H1 (cell line): Measurements from ENCODE around the gene SYT13. TPM values are rescaled to one million over a fixed set of nuclear protein-coding genes. Genes with fewer than 3 reads are reported as not detected.

Experiments
- CTCF ChIA-PET: fragments of 300-600 bp; sonication (Branson Sonifier 250); formaldehyde crosslinking; loops from one replicate; lab custom pipeline; 2021; ENCODE audit not compliant: partially characterized antibody; lab: Charles Lee
- POLR2A ChIA-PET: fragments of 300-600 bp; sonication (Branson Sonifier 250); formaldehyde crosslinking; loops from one replicate; lab custom pipeline; 2021; ENCODE audit warnings: inconsistent platforms; ENCODE audit not compliant: partially characterized antibody; lab: Charles Lee
- DNase-seq, 2 experiments: peaks; one replicate each; pipeline versions ENCODE4 v3.0.0 to v3.0.0-alpha.2; 2010 to 2022; ENCODE audit warnings: low spot score in 2 of 2, low read depth in 1 of 2, mixed read lengths in 1 of 2
- FAIRE-seq: peaks from 2 replicates; lab custom pipeline; 2011; peaks lifted over from hg19 to GRCh38; lab: Jason Lieb, UNC
- H2AFZ ChIP-seq: 2 replicates; pipeline ENCODE4 v1.8.1; 2012; ENCODE audit warnings: low read length, inconsistent platforms
- H2AK5ac ChIP-seq: 2 replicates; pipeline ENCODE4 v1.6.1; 2013; ENCODE audit warnings: low read depth, low read length
- H2BK120ac ChIP-seq: replicated peaks from 2 replicates; pipeline ENCODE3; 2013; ENCODE audit warnings: low read depth, low read length, inconsistent platforms
- H2BK12ac ChIP-seq: 2 replicates; pipeline ENCODE4 v1.6.1; 2013; ENCODE audit warnings: low read depth, low read length
- H2BK15ac ChIP-seq: 2 replicates; pipeline ENCODE4 v1.6.1; 2013; ENCODE audit warnings: low read length
- H2BK20ac ChIP-seq: 2 replicates; pipeline ENCODE4 v1.6.1; 2013; ENCODE audit warnings: low read length
- H2BK5ac ChIP-seq: 2 replicates; pipeline ENCODE4 v1.6.1; 2013; ENCODE audit warnings: low read depth, low read length
- H3K14ac ChIP-seq: 2 replicates; pipeline ENCODE4 v1.6.1; 2013; ENCODE audit warnings: inconsistent platforms; ENCODE audit not compliant: insufficient read length
- H3K18ac ChIP-seq: 2 replicates; pipeline ENCODE4 v1.6.1; 2013; ENCODE audit warnings: low read length; ENCODE audit errors: extremely low read depth
- H3K23ac ChIP-seq: 2 replicates; pipeline ENCODE4 v1.6.1; 2013; ENCODE audit warnings: inconsistent platforms; ENCODE audit not compliant: insufficient read length
- H3K23me2 ChIP-seq: 2 replicates; pipeline ENCODE4 v1.6.1; 2013; ENCODE audit warnings: low read depth, low read length
- H3K27ac ChIP-seq: 2 replicates; pipeline ENCODE4 v1.6.1; 2011; ENCODE audit warnings: low read depth, low read length, inconsistent platforms
- H3K27me3 ChIP-seq, 4 experiments: replicated peaks in 1 of 4; 1 replicate in 1 of 4; 2 replicates in 3 of 4; pipeline versions ENCODE4 v1.6.1 to v1.8.1; 2011 to 2013; ENCODE audit warnings: low read length in 3 of 4, mild to moderate bottlenecking in 3 of 4, inconsistent platforms in 2 of 4, mixed read lengths in 2 of 4, moderate library complexity in 1 of 4; ENCODE audit not compliant: control insufficient read depth in 3 of 4, insufficient read depth in 3 of 4; ENCODE audit errors: extremely low read depth in 1 of 4
- H3K36me3 ChIP-seq, 4 experiments: 2 replicates each; pipeline versions ENCODE4 v1.6.1 to v1.8.1; 2011 to 2013; ENCODE audit warnings: mild to moderate bottlenecking in 4 of 4, low read length in 3 of 4, moderate library complexity in 2 of 4, control low read depth in 1 of 4, inconsistent platforms in 1 of 4; ENCODE audit not compliant: insufficient read depth in 4 of 4, control insufficient read depth in 2 of 4
- H3K4ac ChIP-seq: replicated peaks from 2 replicates; pipeline ENCODE3; 2013; ENCODE audit warnings: low read length, low read depth, mixed read lengths, inconsistent platforms; ENCODE audit not compliant: insufficient read length
- H3K4me1 ChIP-seq, 4 experiments: replicated peaks in 1 of 4; 1 replicate in 1 of 4; 2 replicates in 3 of 4; pipeline versions ENCODE4 v1.6.1 to v1.8.1; 2011 to 2013; ENCODE audit warnings: low read length in 3 of 4, inconsistent platforms in 2 of 4, mixed read lengths in 1 of 4; ENCODE audit not compliant: insufficient read depth in 4 of 4, control insufficient read depth in 3 of 4
- H3K4me2 ChIP-seq, 2 experiments: 2 replicates each; pipeline versions ENCODE4 v1.6.1 to v1.8.1; 2011 to 2013; ENCODE audit warnings: low read depth in 2 of 2, low read length in 2 of 2, control low read depth in 1 of 2, inconsistent platforms in 1 of 2, mild to moderate bottlenecking in 1 of 2; ENCODE audit not compliant: insufficient read depth in 1 of 2
- H3K4me3 ChIP-seq, 4 experiments: fragments of 200-600, 300-600 bp in 1 of 4; sonication (generic), shearing (Covaris generic), sonication (Bioruptor Twin) in 1 of 4; 2 replicates each; pipeline versions ENCODE4 v1.5.1 to v1.8.1; 2011 to 2016; ENCODE audit warnings: low read length in 4 of 4, low read depth in 3 of 4, control low read depth in 2 of 4, inconsistent platforms in 2 of 4, mild to moderate bottlenecking in 2 of 4, mixed read lengths in 1 of 4, moderate library complexity in 1 of 4; ENCODE audit not compliant: insufficient read depth in 2 of 4; ENCODE audit errors: extremely low read depth in 1 of 4
- H3K56ac ChIP-seq: replicated peaks from 2 replicates; pipeline ENCODE3; 2013; ENCODE audit warnings: low read depth, mild to moderate bottlenecking, mixed read lengths, low read length, inconsistent platforms; ENCODE audit not compliant: insufficient read length
- H3K79me1 ChIP-seq: 2 replicates; pipeline ENCODE4 v1.6.1; 2013; ENCODE audit warnings: low read depth, low read length, control low read depth
- H3K79me2 ChIP-seq, 2 experiments: 2 replicates each; pipeline versions ENCODE4 v1.6.1 to v1.8.1; 2012 to 2013; ENCODE audit warnings: low read length in 2 of 2, mild to moderate bottlenecking in 2 of 2, inconsistent platforms in 1 of 2; ENCODE audit not compliant: insufficient read depth in 2 of 2, control insufficient read depth in 1 of 2
- H3K9ac ChIP-seq, 4 experiments: replicated peaks in 1 of 4; 1 replicate in 1 of 4; 2 replicates in 3 of 4; pipeline versions ENCODE4 v1.6.1 to v1.8.1; 2011 to 2013; ENCODE audit warnings: low read depth in 3 of 4, low read length in 3 of 4, control low read depth in 2 of 4, mild to moderate bottlenecking in 2 of 4, moderate library complexity in 2 of 4, inconsistent platforms in 1 of 4; ENCODE audit errors: extremely low read depth in 1 of 4
- H3K9me3 ChIP-seq, 2 experiments: 2 replicates each; pipeline versions ENCODE4 v1.6.1 to v1.8.1; 2012 to 2013; ENCODE audit warnings: mild to moderate bottlenecking in 2 of 2, moderate library complexity in 2 of 2, control low read depth in 1 of 2, inconsistent platforms in 1 of 2, low read depth in 1 of 2, low read length in 1 of 2, mixed read lengths in 1 of 2; ENCODE audit not compliant: insufficient read depth in 2 of 2
- H4K20me1 ChIP-seq, 2 experiments: replicated peaks in 1 of 2; 2 replicates each; pipeline versions ENCODE3 to v1.8.1; 2011 to 2013; ENCODE audit warnings: inconsistent platforms in 2 of 2, low read length in 2 of 2, mild to moderate bottlenecking in 1 of 2; ENCODE audit not compliant: insufficient read depth in 2 of 2, control insufficient read depth in 1 of 2
- H4K5ac ChIP-seq: 2 replicates; pipeline ENCODE4 v1.6.1; 2013; ENCODE audit warnings: low read length, low read depth, mixed read lengths, inconsistent platforms; ENCODE audit not compliant: insufficient read length
- H4K8ac ChIP-seq: 2 replicates; pipeline ENCODE4 v1.8.0; 2013; ENCODE audit warnings: mild to moderate bottlenecking, moderate library complexity, low read length, inconsistent platforms; ENCODE audit not compliant: insufficient read depth; ENCODE audit errors: extremely low read depth
- H4K91ac ChIP-seq: replicated peaks from 2 replicates; pipeline ENCODE3; 2013; ENCODE audit warnings: low read length, mixed read lengths, inconsistent platforms; ENCODE audit not compliant: insufficient read length
- RFX5 ChIP-seq: IDR thresholded peaks from 2 replicates; pipeline ENCODE4 v1.6.1; 2011; ENCODE audit warnings: low read depth, low read length, improper control_type of control experiment, borderline replicate concordance
- SP1 ChIP-seq: IDR thresholded peaks from 2 replicates; pipeline ENCODE4 v1.6.1; 2011; ENCODE audit warnings: low read depth, low read length
- WGBS, 2 experiments: shearing (Covaris generic) in 1 of 2; methylation state at CpG; one replicate each; pipeline versions ENCODE4 v1.1.6 to v1.1.7; 2013 to 2015; ENCODE audit warnings: low lambda C conversion rate in 2 of 2, mixed read lengths in 2 of 2, inconsistent platforms in 1 of 2, low coverage in 1 of 2, missing lambda C conversion rate in 1 of 2; ENCODE audit not compliant: insufficient replicate concordance in 2 of 2, insufficient coverage in 1 of 2, insufficient read length in 1 of 2; ENCODE audit errors: extremely low coverage in 1 of 2, missing lambda C conversion rate in 1 of 2; 5-methylcytosine and 5-hydroxymethylcytosine counted together
- polyA plus RNA-seq, 7 experiments: library from polyadenylated mRNA; depleted of rRNA in 3 of 7; stranded (reverse) in 5 of 7; unstranded in 2 of 7; fragments of >200 nt in 5 of 7; fragments of 200-250 nt in 2 of 7; gene quantifications; 1 replicate in 5 of 7; 2 replicates in 1 of 7; 4 replicates in 1 of 7; pipeline versions ENCODE4 v1.2.1 to v1.2.3, GENCODE V29; 2011 to 2013; ENCODE audit warnings: missing spikeins in 2 of 7, mixed read lengths in 2 of 7
- total RNA-seq: library from RNA; stranded (reverse); fragmentation: NEBNext Ultra II Directional; extraction: Animal tissue kit (Norgen Biotek cat#: 25700); gene quantifications from 2 replicates; pipeline ENCODE4 v1.2.1, GENCODE V29; 2021

The SYT13 gene
- total and polyA plus RNA-seq, 2 of the 8 experiments (the other 6 are each of a cell fraction or from before 2014, with no cell fraction given): 4.8 to 13.2 TPM

DNA sequence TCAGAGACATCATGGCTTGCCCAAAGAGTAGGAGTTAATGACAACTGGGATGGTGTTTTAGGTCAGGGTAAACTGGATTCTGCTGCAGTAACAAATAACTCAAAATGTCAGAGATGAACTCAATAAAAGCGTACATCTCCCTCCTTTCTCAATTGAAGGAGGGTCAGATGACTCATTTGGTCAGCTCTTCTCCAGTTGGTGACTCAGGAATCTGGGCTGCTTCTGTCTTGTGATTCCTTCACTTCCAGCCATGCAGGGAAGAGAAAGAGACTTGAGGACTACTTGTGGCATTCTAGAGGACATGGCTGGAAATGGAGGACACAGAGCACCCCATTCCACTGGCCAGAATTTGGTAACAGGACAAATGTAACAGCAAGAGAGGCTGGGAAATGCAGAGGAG lies 3.2 kb upstream of the SYT13 start:
- no peak overlapping the region for H4K8ac ChIP-seq
- no peak overlapping the region for H3K18ac ChIP-seq
- no peak overlapping the region for H4K5ac ChIP-seq
- no peak overlapping the region for H3K9ac ChIP-seq
- FAIRE-seq (no peak), DNase-seq (no peak)
- H2AK5ac ChIP-seq: no peak overlapping the region
- no peaks in the 10 kb centered on the region for H3K9me3 ChIP-seq
- H3K56ac ChIP-seq: no peak overlapping the region
- no peak overlapping the region for H3K14ac ChIP-seq
- no peak overlapping the region for H3K4ac ChIP-seq
- peaks cover 0 to 7% (median 3%) of the 10 kb centered on the region in 4 experiments; a peak in 5 of 7 replicates for H3K4me1 ChIP-seq
- no peaks in the 10 kb centered on the region for H3K36me3 ChIP-seq
- WGBS, 2 experiments: 88% methylated on average over 1 of the region's 1 CpG; no CpG with 5 or more reads in 1 of the 2 experiments
- no peak overlapping the region for H2AFZ ChIP-seq
- H3K23ac ChIP-seq: no peak overlapping the region
- no peak overlapping the region for H4K91ac ChIP-seq
- POLR2A ChIA-PET: no interaction called here
- H3K79me1 ChIP-seq: no peaks in the 10 kb centered on the region
- H3K4me2 ChIP-seq: no peak overlapping the region
- no peak overlapping the region for H2BK120ac ChIP-seq
- no peak overlapping the region for H2BK12ac ChIP-seq
- CTCF ChIA-PET: interaction anchor here (1.6 to 16.2 kb wide), 3 partner anchors 21 to 43 kb away, joined by 5 to 211 read pairs (median 8); no protein-coding TSS in a partner anchor
- H3K23me2 ChIP-seq: peaks cover 12% of the 10 kb centered on the region; the same call in 1 of the 2 replicates
- no peak overlapping the region for H3K4me3 ChIP-seq
- peaks cover under 1 to 12% (median 11%) of the 10 kb centered on the region in 4 experiments for H3K27me3 ChIP-seq
- no peak overlapping the region for H2BK15ac ChIP-seq
- H3K27ac ChIP-seq: no peak overlapping the region
- H2BK20ac ChIP-seq: no peak overlapping the region
- H2BK5ac ChIP-seq: no peak overlapping the region
- no peaks in the 10 kb centered on the region for H4K20me1 ChIP-seq
- H3K79me2 ChIP-seq: no peaks in the 10 kb centered on the region
- TF ChIP-seq RFX5: no peak
- TF ChIP-seq SP1: no peak
